Stimulated activated CD8-positive, alpha-beta memory T cell treated with anti-CD3 and anti-CD28 coated beads, Interleukin-7, amount 100 ng/mL, for 4 hours (primary cell): ENCODE results near the gene SUSD4.
"Not testable (repeated sequence)": the region's sequence is repeated elsewhere in the genome, so short reads cannot be mapped to it uniquely, and the experiment has no call there.

Source experiments
- DNase-seq, 2 donors: peaks; one replicate each; pipeline ENCODE4 v3.0.0-alpha.2; 2020; ENCODE audit warnings: low read depth in 2 of 2

The SUSD4 gene

DNA sequence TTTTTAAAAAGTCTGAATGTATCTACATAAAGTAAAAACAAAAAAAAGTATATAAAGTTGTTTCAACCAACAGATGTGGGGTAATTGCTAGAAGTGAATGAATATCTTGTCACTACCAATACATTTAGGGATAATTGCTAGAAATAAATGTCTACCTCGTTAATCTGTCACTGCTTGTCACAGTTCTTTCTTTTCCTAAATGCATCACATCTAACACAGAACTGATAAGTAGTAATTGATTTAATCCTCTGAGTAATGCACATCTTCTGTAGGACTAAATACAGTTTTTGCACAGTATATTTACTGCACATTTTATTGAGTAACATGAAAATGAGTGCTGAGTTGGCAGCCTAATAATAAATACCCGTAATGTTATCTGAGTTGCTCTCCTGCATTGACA, 72.2 kb downstream of the SUSD4 start:
- no peak for DNase-seq

DNA sequence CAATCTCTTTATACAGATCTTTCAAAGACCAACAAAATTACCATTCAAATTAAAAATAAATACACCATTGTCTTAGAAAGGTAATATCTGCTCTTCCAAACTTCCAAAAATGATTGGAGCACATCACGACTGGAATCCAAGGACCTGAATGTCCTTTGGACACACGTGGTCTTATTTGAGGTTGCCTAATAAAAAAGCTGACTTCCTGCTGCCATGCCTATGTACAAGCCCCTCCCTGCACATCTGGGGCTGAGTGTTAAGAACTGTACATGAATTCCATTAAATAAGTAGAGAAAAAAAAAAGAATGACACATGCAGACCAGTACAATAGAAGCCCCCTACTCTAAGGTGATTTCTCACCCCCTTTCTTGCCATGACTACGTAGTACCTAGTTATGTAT, 73.6 kb downstream of the SUSD4 start:
- DNase-seq, result no peak

DNA sequence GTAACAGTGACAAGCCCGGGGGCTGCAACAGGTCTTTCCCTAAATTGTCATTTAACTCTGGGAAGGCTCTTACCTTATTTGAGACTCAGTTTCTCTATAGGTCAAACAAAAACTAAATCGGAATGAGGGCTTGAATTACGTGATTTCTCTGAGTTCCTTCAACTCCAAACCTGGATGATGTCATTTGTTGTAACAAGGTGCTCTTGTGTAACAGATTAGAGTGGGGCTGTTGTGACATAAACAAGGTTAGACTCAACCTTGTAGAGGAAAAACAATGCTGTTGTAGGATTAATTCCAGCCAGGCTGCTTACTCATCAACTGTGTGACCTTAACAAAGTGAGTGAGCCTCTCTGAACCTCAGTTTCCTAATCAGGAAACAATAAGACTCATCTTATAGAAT, 74.4 kb downstream of the SUSD4 start:
- no peak for DNase-seq

DNA sequence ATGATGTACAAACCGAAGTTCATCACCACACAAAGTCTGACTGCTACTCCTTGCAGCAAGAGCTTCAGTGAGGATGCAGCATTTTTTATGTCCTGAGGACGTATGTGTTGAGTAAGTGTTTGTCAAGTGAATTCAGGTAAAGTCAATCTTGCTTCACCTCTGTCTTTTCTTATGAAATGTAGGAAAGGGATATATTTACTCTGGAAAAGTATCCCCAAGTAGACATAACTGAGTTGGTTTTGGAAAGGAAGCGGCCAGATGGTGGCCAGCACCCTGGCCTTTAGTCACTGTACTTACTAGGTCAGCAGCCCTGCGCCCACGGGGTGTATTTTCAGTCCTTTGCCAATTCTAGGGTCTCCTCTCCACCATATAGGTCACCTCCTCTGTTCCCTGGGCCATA, 75.2 kb downstream of the SUSD4 start:
- DNase-seq, result no peak

DNA sequence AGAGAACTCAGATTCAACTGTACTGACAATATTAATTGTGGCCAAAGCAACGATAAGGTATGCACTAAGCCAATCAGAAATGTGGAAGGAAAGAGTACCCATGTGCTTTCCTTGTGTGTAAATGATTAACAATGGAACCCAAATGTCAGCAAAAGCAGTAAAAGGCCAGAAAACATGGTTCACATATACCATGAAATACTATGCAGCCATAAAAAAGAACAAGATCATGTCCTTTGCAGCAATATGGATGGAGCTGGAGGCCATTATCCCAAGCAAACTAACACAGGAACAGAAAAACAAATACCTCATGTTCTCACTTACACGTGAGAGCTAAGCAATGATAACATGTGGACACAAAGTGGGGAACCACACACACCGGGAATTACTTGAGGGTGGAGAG, 78.5 kb downstream of the SUSD4 start:
- DNase-seq, result no peak

DNA sequence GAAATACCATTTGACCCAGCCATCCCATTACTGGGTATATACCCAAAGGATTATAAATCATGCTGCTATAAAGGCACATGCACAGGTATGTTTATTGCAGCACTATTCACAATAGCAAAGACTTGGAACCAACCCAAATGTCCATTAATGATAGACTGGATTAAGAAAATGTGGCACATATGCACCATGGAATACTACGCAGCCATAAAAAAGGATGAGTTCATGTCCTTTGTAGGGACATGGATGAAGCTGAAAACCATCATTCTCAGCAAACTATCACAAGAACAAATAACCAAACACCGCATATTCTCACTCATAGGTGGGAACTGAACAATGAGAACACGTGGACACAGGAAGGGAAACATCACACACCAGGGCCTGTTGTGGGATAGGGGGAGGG, 80.3 kb downstream of the SUSD4 start:
- DNase-seq, result not testable (repeated sequence)

DNA sequence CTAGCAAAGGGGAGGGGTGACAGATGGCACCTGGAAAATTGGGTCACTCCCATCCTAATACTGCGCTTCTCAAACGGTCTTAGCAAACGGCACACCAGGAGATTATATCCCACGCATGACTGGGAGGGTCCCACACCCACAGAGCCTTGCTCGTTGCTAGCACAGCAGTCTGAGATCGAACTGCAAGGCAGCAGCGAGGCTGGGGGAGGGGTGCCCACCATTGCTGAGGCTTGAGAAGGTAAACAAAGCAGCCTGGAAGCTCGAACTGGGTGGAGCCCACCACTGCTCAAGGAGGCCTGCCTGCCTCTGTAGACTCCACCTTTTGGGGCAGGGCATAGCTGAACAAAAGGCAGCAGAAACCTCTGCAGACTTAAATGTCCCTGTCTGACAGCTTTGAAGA, 85.7 kb downstream of the SUSD4 start:
- not testable (repeated sequence) for DNase-seq

DNA sequence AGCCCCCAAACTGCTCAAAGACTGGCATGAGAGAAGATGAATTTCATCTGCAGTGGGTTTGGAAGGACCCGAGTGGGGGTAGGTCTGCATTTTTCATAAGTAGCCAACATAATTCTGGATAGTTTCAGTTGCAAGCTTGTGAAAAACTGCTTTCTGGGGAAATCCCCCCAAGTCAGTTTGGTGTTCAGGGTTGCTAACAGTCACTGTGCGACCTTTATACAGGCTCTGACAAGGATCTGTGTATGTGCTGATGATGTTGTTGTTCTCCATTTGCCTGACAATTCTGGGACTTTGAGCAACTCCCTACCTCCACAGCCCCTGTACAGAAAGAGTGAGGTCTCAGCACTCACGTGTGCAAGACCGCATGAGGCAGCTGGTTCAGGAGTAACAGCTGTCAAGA, 87.9 kb downstream of the SUSD4 start:
- no peak for DNase-seq

DNA sequence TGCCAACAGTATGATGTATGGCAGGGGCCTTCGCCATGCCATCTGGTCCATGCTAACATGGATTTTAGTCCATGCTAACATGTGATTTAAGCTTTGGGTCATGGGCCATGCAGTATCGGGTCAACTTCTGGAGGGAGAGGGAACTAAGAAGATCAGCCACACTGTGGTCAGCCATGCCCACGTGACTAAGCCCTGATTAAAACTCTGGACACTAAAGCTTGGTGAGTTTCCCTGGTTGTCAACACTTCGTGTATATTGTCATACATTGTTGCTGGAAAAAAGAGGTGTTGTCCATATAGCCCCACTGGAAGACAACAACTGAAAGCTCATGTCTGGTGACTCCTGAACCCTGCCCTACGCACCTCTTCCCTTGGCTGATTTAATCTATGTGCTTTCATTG, 90.5 kb downstream of the SUSD4 start:
- no peak for DNase-seq

DNA sequence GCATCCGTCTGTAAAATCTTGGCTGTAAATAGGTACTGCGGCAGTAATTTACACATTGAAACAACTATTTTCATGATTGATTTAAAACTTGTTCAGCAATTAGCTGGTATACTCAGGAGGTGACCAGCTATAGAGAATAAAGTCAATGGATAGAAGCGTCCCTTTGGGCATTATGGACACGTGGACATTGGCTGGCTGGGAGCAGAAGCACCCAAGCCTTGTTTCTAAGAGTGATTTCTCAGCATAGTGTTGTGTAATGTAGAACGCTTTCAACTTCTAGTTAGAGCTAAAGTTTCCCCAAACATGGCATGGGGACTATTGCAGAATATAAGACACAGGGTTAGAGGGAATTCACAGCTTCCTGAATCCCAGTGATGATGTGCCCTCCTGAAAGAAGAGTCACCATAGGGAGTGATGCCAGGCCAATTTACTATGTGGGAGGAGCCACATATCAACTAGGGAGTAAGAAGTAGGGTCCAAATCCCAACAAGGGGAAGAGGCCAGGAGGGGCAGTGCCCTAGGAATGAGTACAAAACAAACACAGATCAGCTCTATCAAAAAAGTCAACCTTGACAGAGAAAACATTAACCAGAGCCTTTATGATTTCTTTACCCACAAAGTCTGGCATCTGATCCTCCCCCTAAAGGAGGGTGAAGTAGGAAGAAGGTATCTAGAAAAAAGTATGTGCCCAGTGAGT, 92.7 kb downstream of the SUSD4 start:
- no peak for DNase-seq

DNA sequence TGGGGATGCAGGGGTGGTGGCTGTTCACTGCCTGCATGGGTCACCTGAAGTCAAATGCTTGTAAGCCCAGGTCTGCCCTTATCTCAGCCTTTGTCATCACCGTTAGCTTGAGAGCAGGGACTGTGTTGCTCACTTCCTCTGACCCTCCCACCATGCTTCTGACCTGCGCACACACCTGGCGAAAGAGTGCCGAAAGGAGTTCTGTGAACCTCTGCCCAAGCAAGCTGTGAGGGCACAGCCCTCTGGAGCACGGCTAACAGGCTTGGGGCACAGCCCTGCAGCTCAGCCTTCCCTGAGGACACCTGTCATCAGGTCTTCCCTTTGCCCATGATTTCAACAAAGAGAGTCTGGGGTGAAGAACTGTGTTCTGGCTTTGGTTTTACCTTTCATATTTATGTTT, 93.8 kb downstream of the SUSD4 start:
- no peak for DNase-seq

DNA sequence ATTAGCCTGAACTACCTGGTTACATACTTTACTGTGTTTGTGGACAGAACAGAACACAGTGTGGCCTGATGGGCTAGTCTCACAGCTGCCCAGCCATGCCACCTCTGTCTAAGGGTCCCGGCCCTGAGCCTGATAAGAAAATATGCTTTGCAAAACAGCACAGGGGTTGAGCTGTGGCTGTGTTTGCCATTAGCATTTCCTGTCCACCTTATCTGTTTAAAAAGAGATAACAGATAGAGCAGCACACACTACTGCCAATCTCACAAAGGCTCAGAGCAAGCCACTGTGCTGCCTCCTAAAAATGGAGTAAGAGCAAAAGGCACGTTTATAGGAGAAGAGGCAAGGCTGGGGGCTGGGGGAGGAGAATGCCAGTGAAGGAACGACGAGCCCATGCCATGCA, 95.0 kb downstream of the SUSD4 start:
- DNase-seq, result no peak

DNA sequence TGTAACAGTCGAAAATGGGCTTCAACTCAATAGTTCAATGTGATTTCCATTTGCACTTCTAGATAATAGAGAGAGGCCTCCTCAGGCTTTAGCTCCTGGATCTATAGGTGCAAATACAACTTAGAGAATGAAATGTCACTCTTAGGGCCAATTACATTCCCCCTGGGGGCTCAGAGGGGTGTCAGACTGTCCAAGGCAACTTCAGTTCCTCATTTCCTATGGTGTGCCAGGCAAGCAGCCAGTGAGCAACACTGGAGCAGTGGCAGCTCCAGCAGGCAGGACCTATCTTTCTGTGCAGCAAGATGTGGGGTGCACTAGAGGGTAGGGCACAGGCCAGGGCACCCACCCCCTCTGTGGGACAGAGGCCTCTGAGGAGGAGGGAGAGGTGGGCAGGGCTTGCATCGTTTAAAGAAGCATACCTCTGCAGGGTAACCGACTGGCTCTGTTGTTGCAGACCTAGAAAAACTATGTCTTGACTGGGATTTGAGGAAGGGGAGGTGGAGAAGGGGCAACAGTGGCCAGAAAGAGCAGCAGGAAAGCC, 97.3 kb downstream of the SUSD4 start:
- DNase-seq, result no peak

DNA sequence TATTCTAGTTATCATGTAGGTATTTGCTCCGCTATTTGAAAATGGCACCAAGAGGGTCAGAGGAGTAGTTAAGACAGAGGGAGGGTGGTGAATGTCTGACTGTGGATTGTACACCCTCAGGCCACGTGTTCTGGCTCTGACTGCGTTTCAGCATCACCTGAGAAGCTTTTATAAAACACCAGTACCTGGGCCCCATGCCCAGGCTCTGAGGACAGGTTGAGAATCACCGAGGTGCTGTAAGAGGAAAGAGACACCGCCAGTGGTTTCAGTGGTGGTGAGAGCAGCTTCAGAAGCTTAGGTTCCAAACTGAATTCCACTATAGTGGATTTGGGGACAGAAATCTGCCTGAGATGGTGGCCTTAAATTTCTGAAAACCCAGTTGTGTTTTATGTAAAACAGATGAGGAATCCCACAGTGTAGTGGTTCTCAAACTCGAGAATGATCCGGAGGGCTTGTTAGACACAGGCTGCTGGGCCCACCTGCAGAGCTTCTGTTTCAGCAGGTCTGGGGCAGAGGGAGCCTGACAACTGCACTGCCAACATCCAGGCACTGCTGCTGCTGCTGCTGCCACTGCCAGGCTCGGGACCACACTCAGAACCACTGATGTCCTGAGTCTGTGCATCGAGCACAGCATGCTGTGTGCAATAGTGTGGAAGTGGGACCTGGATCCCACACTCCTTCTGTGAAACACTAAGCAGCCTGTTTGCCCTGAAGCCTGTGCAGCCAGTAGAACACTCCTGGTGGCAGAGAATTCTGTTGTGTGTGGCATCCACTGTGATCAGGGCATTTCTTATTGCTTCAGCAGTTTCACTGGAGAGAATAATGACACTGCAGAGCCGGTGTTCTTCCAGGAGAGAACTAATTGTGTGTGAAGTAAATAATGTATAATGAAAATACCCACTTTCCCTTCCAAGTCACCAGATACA, 98.7 kb downstream of the SUSD4 start:
- no peak for DNase-seq

DNA sequence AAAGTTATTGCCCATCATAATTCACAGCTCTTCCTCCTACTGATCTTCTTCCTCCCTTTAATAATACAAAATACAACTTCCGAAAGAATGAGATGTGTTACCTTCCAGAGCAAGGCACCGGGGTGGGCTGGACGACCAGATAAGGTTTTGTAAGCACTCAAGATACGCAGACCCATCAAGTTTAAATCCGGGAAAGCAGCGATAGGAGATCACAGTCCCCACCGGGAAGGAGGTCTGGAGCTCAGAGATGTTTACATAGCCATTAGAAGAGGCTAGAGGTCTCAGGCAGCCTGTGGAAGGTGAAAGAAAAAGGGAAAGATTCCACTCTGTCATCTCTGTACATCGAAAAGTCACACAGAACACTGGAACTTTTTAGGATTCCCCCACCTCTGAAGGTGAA, 99.4 kb downstream of the SUSD4 start:
- no peak for DNase-seq

DNA sequence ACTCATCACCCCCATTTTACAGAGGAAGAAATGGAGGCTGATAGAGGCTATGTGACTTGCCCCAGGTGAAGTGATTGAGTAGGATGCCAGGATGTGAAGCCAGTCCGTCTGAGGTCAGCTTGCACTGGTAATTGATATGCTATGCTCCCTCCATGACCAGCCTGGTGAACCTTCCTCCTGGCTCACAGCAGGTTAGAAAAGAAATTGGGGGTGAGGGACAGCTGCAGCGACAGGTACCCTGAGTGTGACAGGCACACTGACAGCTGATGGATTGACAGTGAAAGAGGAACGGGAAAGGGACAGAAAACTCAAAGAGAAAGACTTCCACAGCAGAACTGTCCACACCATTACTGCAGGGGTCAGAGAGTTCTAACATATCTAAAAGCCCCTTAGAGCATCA, 102.1 kb downstream of the SUSD4 start:
- DNase-seq, result no peak

DNA sequence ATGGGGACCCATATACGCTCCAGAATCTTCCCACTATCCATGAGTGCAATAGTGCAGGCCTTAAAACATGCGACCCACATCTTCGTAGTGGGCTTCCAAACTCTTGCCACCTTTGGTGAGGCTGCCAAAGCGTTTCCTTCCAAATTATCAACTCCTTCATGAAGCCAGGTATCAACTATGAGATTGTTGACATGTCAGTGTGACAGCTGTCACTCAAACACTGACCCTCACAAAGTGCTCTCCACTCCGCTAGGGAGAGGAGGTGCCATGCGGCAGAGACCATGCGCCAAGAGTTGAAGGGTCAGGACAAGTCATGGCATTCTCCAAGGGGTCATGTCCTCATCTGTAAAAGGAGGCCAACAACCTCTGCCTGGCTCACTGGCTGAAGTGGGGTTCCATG, 103.3 kb downstream of the SUSD4 start:
- DNase-seq, result no peak

DNA sequence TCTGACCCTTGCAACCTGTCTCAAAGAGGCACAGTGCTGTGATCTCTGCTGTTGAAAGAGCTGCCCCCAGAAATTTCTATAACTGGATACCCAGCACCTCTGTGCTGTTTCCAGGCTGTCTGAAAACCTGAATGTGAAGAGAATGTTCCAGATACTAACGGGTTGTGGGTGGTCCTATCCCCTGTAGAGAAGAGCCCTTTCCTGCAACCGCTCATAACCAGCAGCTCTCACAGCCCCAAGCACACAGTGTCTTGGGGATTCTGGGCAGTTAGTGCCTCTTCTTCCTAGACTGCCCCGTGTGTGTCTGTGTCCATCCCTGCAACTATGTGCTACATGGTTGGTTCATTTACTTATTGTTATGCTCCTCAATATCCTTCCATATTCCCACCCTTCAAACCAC, 104.5 kb downstream of the SUSD4 start:
- no peak for DNase-seq

DNA sequence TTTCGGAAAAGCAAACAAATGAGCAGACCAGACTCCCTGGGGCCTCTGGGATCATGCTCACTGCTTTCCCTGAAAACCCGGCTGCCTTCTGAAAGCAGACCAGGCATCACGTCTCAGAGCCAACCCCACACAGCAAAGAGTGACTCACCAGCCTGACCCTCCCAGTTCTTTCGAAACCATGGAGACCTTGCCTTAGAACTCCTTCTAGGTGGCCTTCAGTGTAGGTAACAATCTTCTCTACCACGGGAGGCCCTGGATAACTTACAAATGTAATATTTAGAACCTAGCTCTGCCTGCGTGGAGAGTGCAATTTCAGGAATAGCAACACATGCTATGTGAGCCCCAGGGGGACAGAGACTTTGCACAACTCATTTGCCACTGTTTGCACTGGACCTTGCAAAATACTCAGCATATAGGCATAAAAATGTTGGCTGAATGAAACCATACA, 105.2 kb downstream of the SUSD4 start:
- DNase-seq, result no peak

DNA sequence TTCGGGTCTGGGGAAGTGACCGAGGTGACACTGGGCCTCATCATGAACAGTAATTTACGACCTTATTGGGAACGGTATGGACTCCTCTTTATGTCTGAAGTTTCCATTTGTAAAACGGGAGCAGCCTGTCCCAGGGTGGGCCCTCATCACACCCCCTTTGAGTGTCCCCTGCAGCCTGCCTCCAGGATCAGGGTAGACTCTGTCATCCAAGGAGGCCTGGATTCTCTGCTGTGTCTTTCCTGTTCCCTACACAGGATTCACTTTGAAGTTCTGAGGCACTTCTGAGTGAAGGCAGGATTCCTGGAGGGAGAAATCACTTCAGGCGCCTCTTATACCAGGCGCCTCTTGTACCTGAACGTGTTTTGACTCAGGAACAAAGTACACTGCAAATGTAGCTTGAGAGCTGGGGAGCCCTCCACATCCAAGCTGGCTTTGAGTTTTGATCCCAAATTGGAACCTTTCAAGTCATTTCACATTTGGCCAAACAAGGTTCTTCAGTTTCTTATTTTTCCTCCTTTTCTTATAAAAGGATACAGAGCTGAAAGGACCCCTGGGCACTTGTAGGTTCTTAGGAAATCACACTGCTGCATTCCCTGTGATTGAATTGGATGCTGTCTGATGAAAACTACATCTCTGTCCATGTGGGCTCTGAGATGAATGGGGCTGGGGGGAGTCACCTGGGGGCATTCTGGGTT, 106.0 kb downstream of the SUSD4 start:
- no peak for DNase-seq

DNA sequence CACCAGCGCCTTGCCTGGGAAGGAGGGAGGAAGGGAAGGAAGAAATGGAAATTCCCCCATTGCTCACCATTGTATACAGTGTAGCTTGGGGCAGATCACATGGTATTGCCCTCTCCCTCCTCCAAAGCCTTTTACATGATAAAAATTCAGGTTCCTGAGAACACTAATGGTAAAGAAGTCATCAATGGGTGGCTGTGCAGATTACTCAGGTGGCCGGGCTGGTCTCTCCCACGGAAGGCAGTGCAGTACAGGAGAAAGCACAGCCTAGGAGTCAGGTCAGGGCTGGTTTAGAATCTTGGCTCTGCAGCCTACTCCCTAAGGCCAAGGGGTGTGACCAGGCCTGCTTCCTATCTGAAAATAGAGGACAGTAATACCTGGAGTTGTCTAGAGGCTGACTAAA, 107.9 kb downstream of the SUSD4 start:
- no peak for DNase-seq

DNA sequence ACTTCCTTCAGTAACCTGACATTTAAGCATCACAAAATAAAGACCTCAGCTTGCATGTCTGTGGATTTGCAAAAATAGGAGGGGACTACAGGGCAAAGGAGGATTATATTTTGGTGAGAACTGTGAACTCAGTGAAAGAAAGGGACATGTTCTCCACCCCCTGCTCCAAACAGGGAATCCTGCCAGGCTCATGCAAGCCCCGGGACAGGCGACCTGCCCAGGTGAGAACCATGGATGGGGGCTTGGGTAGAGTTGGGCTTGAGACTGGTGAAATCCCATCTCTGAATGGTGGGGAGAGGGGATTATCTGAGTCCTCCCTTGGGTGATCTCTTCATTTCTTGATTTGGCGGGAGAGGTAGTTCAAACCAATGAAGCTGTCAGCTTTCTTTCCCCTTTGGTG, 110.1 kb downstream of the SUSD4 start:
- no peak for DNase-seq
